Glutamatergic neuron (in vitro differentiated cells): ENCODE measurements around the gene POLDIP2. TPM values are rescaled to one million over a fixed set of nuclear protein-coding genes. Genes with fewer than 3 reads are reported as not detected.
A peak's percentile ranks its signal among the peaks of the same experiment; 100 is the strongest.

ENCODE experiments used
- DNase-seq: peaks from one replicate; pipeline ENCODE4 v3.0.0; 2022
- H3K27ac Mint-ChIP-seq: one replicate; pipeline ENCODE4 v1.8.0; 2020; ENCODE audit warnings: mild to moderate bottlenecking, mixed read lengths, inconsistent platforms; ENCODE audit not compliant: unreplicated experiment
- H3K27me3 Mint-ChIP-seq: one replicate; pipeline ENCODE4 v1.8.0; 2020; ENCODE audit warnings: mild to moderate bottlenecking, moderate library complexity, mixed read lengths, inconsistent platforms; ENCODE audit not compliant: unreplicated experiment
- H3K36me3 Mint-ChIP-seq: one replicate; pipeline ENCODE4 v1.8.0; 2020; ENCODE audit warnings: mild to moderate bottlenecking, mixed read lengths, inconsistent platforms; ENCODE audit not compliant: unreplicated experiment
- H3K4me1 Mint-ChIP-seq: one replicate; pipeline ENCODE4 v1.8.0; 2020; ENCODE audit warnings: mild to moderate bottlenecking, low read depth, mixed read lengths, inconsistent platforms; ENCODE audit not compliant: unreplicated experiment
- H3K4me3 Mint-ChIP-seq: one replicate; pipeline ENCODE4 v1.8.0; 2020; ENCODE audit warnings: mild to moderate bottlenecking, mixed read lengths, inconsistent platforms; ENCODE audit not compliant: unreplicated experiment
- H3K9me3 Mint-ChIP-seq: one replicate; pipeline ENCODE4 v1.8.0; 2020; ENCODE audit warnings: mild to moderate bottlenecking, moderate library complexity, mixed read lengths, inconsistent platforms; ENCODE audit not compliant: unreplicated experiment
- total RNA-seq: library from RNA; stranded (reverse); fragmentation: NEBNext Ultra II Directional; extraction: Animal tissue kit (Norgen Biotek cat#: 25700); gene quantifications from one replicate; pipeline ENCODE4 v1.2.1, GENCODE V29; 2021; ENCODE audit not compliant: unreplicated experiment
- TF ChIP-seq, protein P1 (sequence below): fragments of 200-600 bp; sonication (generic); IDR thresholded peaks from one replicate; pipeline ENCODE4 v1.5.0; 2021; ENCODE audit not compliant: partially characterized antibody, unreplicated experiment

POLDIP2 gene
- total RNA-seq, 1 donor from 2014 or later: 73.5 TPM

DNA sequence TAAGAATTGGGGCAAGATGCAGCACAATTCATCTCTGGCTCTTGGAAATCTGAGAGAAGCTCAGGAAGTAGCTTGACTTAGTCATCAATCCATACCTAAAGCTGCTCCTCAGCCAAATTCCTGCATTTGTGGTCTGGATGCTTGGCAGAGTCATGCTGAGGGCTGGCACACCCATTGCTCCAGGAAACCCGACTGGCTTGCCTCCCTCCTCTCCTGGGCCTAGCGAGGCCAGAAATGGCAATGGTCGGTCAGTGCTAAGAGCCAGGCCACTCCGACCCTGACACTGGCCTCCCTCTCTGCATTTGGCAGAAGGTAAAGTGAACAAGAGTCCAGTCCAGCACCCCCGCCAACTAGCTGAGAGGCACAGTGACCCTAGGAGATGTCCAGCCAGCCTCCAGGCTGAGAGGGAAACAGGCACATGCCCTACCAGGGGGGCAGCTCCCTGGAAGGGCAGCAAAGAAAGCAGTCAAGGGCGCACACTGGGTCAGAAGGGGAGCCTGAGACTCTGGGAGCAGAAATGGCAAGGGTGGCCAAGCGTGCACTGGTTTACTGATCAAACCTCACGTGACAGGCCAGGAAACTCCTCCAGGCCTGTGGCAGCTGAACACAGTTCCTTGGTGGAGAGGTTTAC, 10.0 kb downstream of the POLDIP2 start:
- DNase-seq: no peak
- H3K4me3 Mint-ChIP-seq: no peak overlapping the region
- no peak overlapping the region for H3K27ac Mint-ChIP-seq
- no peaks in the 10 kb centered on the region for H3K36me3 Mint-ChIP-seq
- H3K9me3 Mint-ChIP-seq: no peaks in the 10 kb centered on the region
- peaks cover 1% of the 10 kb centered on the region for H3K27me3 Mint-ChIP-seq
- TF ChIP-seq, protein P1, sequence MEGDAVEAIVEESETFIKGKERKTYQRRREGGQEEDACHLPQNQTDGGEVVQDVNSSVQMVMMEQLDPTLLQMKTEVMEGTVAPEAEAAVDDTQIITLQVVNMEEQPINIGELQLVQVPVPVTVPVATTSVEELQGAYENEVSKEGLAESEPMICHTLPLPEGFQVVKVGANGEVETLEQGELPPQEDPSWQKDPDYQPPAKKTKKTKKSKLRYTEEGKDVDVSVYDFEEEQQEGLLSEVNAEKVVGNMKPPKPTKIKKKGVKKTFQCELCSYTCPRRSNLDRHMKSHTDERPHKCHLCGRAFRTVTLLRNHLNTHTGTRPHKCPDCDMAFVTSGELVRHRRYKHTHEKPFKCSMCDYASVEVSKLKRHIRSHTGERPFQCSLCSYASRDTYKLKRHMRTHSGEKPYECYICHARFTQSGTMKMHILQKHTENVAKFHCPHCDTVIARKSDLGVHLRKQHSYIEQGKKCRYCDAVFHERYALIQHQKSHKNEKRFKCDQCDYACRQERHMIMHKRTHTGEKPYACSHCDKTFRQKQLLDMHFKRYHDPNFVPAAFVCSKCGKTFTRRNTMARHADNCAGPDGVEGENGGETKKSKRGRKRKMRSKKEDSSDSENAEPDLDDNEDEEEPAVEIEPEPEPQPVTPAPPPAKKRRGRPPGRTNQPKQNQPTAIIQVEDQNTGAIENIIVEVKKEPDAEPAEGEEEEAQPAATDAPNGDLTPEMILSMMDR: no peak
- no peaks in the 10 kb centered on the region for H3K4me1 Mint-ChIP-seq

DNA sequence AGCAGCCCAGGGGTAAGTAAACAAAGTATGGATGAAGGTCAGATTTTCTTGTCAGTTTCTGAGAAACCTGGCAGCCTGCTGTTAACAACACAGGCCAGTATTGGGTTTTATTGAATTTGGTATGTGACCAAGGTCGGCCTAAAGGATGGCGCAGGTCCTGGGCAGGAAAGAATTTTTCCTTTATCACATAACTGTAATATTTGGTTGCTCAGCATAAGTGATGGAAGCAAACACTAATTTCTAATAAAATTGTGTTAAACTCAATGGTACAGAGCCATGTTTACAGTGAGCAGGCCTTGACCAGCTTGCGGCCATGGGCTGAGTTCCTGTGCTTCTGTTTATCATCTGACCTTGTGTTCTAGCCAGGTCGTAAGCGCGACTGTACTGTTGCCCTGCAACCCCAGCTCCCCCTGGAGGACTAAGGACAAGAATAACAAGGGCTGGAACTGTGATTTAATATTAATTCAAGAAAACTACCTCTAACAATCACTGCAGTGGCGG, 10.5 kb downstream of the POLDIP2 start:
- TF ChIP-seq, protein P1: no peak
- peaks cover 1% of the 10 kb centered on the region for H3K27me3 Mint-ChIP-seq
- no peaks in the 10 kb centered on the region for H3K9me3 Mint-ChIP-seq
- H3K4me1 Mint-ChIP-seq: no peaks in the 10 kb centered on the region
- DNase-seq: no peak
- H3K36me3 Mint-ChIP-seq: no peaks in the 10 kb centered on the region
- peak overlapping the region; percentile 7 for H3K4me3 Mint-ChIP-seq
- H3K27ac Mint-ChIP-seq: no peak overlapping the region

DNA sequence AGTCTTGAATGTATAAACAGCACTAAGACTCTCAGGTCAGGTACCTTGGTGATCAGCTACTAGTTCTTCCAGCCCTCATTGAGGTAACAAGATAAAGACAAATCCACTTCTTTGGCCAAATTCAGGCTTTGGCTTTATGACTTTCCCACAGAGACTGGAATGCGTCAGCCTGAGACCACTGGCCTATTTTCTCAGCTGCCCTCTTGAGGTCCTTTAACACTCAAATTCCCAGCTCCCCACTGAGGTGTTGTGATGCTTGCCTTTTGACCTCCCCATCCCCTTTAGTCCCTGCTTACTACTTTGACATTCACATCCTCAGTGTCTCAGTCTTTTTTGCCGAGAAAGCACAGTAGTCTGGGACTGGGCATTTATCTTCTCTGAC, 11.1 kb downstream of the POLDIP2 start:
- Mint-ChIP-seq H3K4me3 (peak overlapping the region; percentile 7), H3K9me3 (no peaks in the 10 kb centered on the region), H3K4me1 (no peaks in the 10 kb centered on the region), H3K27ac (peak overlapping the region; percentile 5), H3K27me3 (peaks cover 1% of the 10 kb centered on the region), H3K36me3 (no peaks in the 10 kb centered on the region)
- no peak for DNase-seq
- TF ChIP-seq, protein P1: no peak

DNA sequence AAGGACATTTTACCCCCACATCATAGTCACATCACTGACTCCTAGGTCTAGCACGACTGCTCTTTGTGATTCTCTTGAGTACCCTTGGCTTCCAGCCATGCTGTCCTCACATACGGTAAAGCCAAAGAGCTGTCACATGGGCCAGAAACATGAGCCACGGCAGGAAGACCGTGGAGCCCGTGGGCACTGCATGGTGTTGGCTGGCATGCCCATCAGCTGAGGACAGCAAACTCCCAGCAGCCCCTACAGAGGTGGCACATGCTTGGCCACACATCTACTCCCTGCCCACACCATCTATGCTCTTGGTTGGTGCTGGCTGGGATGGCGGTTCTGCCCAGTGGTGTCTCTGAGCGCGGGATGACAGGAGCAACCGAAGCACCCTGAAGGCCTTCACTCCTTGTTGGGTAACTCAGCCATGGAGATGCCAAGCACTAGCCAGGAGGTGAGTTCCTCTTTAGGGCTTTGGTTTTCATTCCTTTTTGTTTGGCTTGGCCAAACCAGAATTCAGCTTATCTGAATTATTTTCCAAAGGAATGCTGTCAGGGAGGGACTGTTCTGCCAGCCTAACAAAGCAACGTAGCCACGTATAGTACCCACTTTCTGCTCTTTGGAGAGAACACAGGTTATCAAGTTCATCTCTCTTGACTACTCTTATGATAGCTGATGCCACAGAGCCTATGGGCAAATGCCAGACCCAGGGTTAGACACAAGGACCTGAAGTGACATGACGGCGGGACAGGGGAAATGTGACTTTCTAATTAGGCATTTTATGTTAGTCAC, 11.7 kb downstream of the POLDIP2 start:
- H3K4me3 Mint-ChIP-seq: no peak overlapping the region
- DNase-seq: no peak
- H3K4me1 Mint-ChIP-seq: no peaks in the 10 kb centered on the region
- TF ChIP-seq, protein P1: no peak
- peak overlapping the region; percentile 5 for H3K27ac Mint-ChIP-seq
- peaks cover 1% of the 10 kb centered on the region for H3K27me3 Mint-ChIP-seq
- H3K9me3 Mint-ChIP-seq: no peaks in the 10 kb centered on the region
- no peaks in the 10 kb centered on the region for H3K36me3 Mint-ChIP-seq

DNA sequence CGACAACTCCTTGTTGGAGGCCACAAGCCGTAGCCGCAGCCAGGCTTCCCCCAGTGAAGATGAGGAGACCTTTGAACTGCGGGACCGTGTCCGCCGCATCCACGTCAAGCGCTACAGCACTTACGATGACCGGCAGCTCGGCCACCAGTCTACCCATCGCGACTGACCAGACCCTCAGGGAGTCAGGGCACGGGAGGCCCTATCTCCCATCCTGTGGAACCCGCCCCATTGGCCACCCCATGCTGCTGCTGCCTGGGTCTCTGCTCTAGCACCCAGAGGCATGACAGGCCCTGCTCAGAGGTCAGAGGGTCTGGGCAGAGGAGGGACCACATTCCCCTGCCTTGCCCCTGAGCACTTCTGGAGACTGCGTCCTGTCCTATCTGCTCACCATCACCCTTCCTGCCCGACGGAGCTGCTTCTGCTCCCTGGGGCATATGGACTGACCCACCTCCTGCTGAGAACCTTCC, 12.9 kb downstream of the POLDIP2 start:
- H3K36me3 Mint-ChIP-seq: no peaks in the 10 kb centered on the region
- no peaks in the 10 kb centered on the region for H3K9me3 Mint-ChIP-seq
- no peak overlapping the region for H3K4me3 Mint-ChIP-seq
- H3K4me1 Mint-ChIP-seq: no peaks in the 10 kb centered on the region
- no peak overlapping the region for H3K27ac Mint-ChIP-seq
- TF ChIP-seq, protein P1: no peak
- H3K27me3 Mint-ChIP-seq: peaks cover 1% of the 10 kb centered on the region
- no peak for DNase-seq
